SK-N-MC (cell line): ENCODE results near the gene TEX22.

Experiments used
- EZH2 ChIP-seq: fragments of 200-600 bp; sonication (generic); IDR thresholded peaks from one replicate; pipeline ENCODE4 v1.6.1; 2017; ENCODE audit warnings: antibody characterized with exemption
- POLR2AphosphoS5 ChIP-seq: IDR thresholded peaks from 2 replicates; pipeline ENCODE4 v1.6.1; 2012; ENCODE audit warnings: mild to moderate bottlenecking, low read depth, low read length, borderline replicate concordance

DNA sequence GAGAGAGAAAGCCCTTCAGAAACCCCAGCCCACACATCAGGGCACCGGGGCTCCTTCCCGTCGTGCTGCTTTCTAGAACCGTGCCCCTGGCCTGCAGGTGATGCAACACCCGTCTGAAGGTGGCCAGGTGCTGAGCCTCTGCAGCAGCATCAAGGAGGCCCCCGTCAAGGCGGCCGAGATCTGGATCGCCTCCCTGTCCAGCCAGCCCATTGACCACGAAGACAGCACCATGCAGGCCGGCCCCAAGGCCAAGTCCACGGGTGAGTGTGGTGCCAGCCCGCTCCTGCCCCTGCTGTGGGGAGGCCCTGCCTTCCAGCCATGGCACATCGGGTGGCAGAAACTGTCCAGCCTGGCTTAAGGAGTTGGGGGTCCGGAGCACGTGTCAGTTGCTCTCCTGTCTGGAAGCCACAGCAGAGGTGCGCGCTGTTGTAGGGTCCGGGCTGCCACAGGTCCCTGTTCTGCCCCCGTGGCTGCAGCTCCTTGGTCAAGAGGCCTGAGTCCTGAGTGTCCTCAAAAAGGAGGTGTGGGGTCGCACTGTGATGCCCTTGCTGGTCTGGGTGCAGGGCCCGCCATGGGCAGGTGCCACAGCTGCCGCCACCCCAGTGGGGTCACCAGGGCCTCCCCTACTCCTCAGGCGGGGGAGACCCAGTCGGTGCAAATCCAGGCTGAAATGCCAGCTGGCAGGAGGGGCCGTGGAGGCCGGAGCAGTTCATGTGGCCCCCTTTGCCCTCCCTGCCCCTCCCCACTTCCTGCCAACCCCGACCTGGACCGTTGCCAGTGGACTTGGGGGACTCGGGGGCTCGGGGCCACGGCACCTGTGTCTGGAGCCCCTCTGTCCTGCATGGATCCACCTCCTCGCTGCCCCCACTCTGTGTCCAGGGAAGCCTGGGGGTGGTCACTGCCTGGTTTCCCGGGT, 31.0 kb upstream of the TEX22 start:
- TF ChIP-seq POLR2AphosphoS5 (no peak), EZH2 (no peak)
